DOHH2 (cell line): ENCODE measurements around the gene FMOD.

ENCODE experiments used
- CTCF ChIP-seq: fragments of 200-600 bp; sonication (generic); IDR thresholded peaks from one replicate; pipeline ENCODE4 v1.5.1; 2014; ENCODE audit warnings: antibody characterized with exemption, mild to moderate bottlenecking, low read depth, low read length; ENCODE audit not compliant: poor library complexity, severe bottlenecking
- EZH2phosphoT487 ChIP-seq: fragments of 200-600 bp; sonication (generic); IDR thresholded peaks from 2 replicates; pipeline ENCODE4 v1.6.1; 2017; ENCODE audit warnings: borderline replicate concordance, mild to moderate bottlenecking, antibody characterized with exemption, low read length, moderate library complexity, mixed read lengths

- TF ChIP-seq CTCF: no peak
- TF ChIP-seq EZH2phosphoT487: no peak
These were observed 973 bp downstream of the FMOD start for GRCh38 chr1:203349773-203350524.
